Measurements from ENCODE around the gene ACSM2A. TPM values are rescaled to one million over a fixed set of nuclear protein-coding genes. Genes with fewer than 3 reads are reported as not detected.
"Not testable (repeated sequence)": the region's sequence is repeated elsewhere in the genome, so short reads cannot be mapped to it uniquely, and the experiment has no call there.

ACSM2A gene
- total RNA-seq, 2 experiments from 2014 or later = not detected

DNA sequence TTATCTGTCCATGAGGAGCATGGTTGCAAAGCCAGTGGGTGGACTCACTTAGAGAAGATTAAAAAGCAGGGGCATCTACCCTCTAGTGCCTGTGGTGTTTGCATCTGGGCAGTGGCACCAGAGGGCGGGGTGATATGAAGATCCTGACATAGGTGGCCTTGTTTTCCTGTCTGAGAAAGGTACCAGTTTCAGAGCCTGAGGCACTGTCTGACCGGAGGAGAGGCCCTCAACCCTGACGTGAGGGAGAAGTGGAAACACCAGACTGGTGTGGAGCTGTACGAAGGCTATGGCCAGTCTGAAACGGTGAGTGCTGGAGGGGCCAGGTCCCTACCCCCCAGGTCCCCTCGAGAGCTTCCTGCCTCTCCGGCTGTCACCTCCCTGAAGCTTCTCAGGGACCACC is 21.8 kb upstream of the ACSM2A start:
- H3K36me3 Mint-ChIP-seq; H3K9me3 Mint-ChIP-seq; H3K4me1 Mint-ChIP-seq (ENCODE audit: low read depth); POLR2A ChIA-PET; intact Hi-C loops (cut with micrococcal nuclease); H3K27me3 Mint-ChIP-seq; CTCF ChIA-PET; H3K4me3 Mint-ChIP-seq; DNase-seq; H3K27ac Mint-ChIP-seq: not testable (repeated sequence)

DNA sequence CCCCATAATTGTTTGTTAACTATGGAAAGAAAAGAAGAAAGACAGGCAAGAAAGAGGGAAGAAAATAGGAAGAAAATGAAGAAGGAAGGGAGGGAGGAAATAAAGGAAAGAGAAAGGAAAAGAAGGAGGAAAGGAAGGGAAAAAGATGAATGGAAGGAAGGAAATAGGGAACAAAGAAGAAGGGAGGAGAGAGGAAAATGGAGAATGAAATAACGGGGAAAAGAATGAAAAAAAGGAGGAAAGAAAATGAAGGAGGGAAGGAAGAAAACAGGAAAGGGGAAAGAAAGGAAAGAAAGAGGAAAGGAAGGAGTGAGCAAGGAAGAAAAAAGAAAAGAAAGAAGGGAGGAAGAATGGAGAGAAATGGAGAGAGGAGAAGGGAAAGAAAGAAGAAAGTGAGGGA is 20.8 kb upstream of the ACSM2A start:
- H3K36me3 Mint-ChIP-seq; H3K4me1 Mint-ChIP-seq (ENCODE audit: low read depth); H3K27ac Mint-ChIP-seq; POLR2A ChIA-PET; H3K27me3 Mint-ChIP-seq; H3K9me3 Mint-ChIP-seq; CTCF ChIA-PET; intact Hi-C loops (cut with micrococcal nuclease); DNase-seq; H3K4me3 Mint-ChIP-seq: not testable (repeated sequence)

DNA sequence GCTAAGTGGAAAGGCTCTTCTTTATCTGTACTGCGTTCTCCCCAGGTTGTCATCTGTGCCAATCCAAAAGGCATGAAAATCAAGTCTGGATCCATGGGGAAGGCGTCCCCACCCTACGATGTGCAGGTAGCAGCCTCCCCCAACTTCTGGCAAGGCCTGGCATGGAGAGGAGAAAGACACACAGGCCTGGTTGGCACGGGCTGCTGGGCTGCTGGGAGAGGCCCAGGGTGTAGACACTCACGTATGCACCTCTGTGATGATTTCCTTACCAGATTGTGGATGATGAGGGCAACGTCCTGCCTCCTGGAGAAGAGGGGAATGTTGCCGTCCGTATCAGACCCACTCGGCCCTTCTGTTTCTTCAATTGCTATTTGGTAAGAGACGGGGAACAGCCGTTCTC is 20.4 kb upstream of the ACSM2A start:
- Mint-ChIP-seq H3K9me3 (no peaks in the 10 kb centered on the region), H3K27me3 (peaks cover 1% of the 10 kb centered on the region), H3K36me3 (no peaks in the 10 kb centered on the region), H3K27ac (no peak overlapping the region), H3K4me3 (no peak overlapping the region), H3K4me1 (ENCODE audit: low read depth) (no peaks in the 10 kb centered on the region)
- intact Hi-C loops (cut with micrococcal nuclease) = no loop called here
- ChIA-PET POLR2A (no interaction called here), CTCF (no interaction called here)
- DNase-seq = no peak

DNA sequence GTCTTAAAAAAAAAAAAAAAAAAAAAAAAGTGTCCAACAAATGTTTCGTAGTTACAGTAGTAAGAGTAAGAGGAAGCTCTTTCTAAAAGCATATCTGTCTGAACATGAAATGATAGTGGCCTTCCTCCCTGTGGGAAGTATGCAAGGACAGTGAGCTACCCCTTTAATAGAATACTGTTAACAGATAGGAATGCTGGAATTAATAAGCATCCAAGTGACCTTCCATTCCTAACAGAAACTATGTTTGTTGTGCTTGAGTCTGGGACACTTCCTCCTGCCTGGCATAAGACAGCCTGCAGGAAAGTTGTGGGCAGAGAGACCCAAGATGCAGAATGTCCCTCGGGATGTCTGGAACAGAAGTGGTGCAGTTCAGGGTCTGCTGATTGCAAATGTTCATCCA is 12.4 kb upstream of the ACSM2A start:
- POLR2A ChIA-PET; H3K27me3 Mint-ChIP-seq; H3K4me1 Mint-ChIP-seq (ENCODE audit: low read depth); CTCF ChIA-PET; H3K27ac Mint-ChIP-seq; H3K36me3 Mint-ChIP-seq; intact Hi-C loops (cut with micrococcal nuclease); DNase-seq; H3K9me3 Mint-ChIP-seq; H3K4me3 Mint-ChIP-seq: not testable (repeated sequence)

DNA sequence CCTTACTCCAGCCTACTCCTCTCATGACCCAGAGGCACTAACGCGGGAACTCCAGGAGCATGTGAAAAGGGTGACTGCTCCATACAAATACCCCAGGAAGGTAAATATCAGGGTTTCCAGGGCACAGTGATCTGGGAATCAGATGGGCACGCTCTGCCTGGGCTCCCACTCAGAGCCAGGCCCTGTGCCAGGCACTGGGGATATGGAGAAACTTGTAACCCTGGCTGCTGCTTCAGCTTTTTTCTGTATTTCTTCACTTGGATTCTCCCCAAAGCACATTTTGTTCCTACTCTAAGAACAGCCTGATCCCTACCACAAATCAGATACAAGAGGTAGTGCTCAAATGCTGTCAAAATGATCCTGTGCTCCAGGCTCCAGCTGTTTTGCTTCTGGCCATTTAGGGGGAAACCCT is 11.5 kb upstream of the ACSM2A start:
- H3K27ac Mint-ChIP-seq; H3K36me3 Mint-ChIP-seq; H3K4me3 Mint-ChIP-seq; H3K4me1 Mint-ChIP-seq (ENCODE audit: low read depth); intact Hi-C loops (cut with micrococcal nuclease); H3K9me3 Mint-ChIP-seq; DNase-seq; POLR2A ChIA-PET; H3K27me3 Mint-ChIP-seq; CTCF ChIA-PET: not testable (repeated sequence)

DNA sequence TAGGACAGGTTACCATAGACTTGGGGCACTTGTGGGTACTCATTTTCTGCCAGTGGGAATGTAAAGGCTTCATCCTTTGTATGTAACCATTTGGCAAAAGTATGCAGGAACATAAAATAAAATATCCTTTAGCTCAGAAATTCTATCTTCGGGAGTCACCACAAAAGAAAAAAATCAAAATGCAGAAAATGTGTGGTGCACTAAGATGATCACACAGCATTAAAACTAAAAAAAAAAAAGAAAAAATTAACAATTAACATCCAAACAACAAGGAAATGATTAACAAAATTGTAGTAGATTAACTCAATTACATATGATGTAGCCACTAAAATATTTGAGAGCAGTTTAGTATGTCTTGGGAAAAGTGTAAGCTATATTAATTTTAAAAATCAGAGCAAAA is 10.6 kb upstream of the ACSM2A start:
- DNase-seq; H3K36me3 Mint-ChIP-seq; H3K4me1 Mint-ChIP-seq (ENCODE audit: low read depth); H3K9me3 Mint-ChIP-seq; H3K4me3 Mint-ChIP-seq; H3K27ac Mint-ChIP-seq; CTCF ChIA-PET; intact Hi-C loops (cut with micrococcal nuclease); H3K27me3 Mint-ChIP-seq; POLR2A ChIA-PET: not testable (repeated sequence)

DNA sequence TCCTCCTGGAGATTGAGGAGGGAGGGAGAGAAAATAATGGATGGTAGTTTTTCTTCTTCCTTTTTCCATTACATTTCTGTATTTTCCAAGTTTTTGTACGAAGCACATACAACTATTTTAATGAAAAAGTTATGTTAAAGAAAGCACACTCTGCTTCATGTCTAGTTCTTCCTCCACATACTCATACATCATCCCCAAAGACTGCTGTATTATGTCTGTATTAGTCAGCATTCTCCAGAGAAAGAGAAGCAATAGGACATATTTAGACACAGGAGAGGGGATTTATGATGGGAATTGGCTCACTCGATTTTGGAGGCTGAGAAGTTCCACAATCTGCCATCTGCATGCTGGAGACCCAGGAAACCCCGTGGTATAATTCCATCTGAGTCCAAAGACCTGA is 10.1 kb upstream of the ACSM2A start:
- Mint-ChIP-seq H3K4me1 (ENCODE audit: low read depth) (no peaks in the 10 kb centered on the region), H3K9me3 (no peaks in the 10 kb centered on the region), H3K36me3 (no peaks in the 10 kb centered on the region), H3K27me3 (no peaks in the 10 kb centered on the region), H3K4me3 (no peak overlapping the region), H3K27ac (no peak overlapping the region)
- ChIA-PET CTCF (no interaction called here), POLR2A (no interaction called here)
- DNase-seq = no peak
- intact Hi-C loops (cut with micrococcal nuclease) = no loop called here

DNA sequence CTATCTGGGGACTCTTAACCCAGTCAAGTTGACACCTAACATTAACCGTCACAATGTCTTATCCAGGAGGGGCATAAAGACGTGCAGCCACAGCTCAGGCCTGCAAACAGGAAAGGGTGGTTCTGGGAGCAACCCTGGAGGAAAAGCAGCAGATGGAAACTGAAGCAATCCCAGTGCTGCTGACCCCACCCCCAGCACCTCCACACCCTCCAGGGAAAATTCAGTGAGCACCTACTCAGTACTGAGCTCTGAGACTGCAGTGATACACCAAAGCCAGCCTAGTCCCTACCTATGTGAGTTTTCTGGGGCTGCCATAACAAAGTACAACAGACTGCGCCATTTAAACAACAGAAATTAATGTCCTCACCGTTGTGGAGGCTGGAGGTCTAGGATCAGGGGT is 9.5 kb upstream of the ACSM2A start:
- H3K4me1 Mint-ChIP-seq (ENCODE audit: low read depth); H3K27ac Mint-ChIP-seq; intact Hi-C loops (cut with micrococcal nuclease); H3K9me3 Mint-ChIP-seq; H3K27me3 Mint-ChIP-seq; DNase-seq; CTCF ChIA-PET; H3K36me3 Mint-ChIP-seq; H3K4me3 Mint-ChIP-seq; POLR2A ChIA-PET: not testable (repeated sequence)

DNA sequence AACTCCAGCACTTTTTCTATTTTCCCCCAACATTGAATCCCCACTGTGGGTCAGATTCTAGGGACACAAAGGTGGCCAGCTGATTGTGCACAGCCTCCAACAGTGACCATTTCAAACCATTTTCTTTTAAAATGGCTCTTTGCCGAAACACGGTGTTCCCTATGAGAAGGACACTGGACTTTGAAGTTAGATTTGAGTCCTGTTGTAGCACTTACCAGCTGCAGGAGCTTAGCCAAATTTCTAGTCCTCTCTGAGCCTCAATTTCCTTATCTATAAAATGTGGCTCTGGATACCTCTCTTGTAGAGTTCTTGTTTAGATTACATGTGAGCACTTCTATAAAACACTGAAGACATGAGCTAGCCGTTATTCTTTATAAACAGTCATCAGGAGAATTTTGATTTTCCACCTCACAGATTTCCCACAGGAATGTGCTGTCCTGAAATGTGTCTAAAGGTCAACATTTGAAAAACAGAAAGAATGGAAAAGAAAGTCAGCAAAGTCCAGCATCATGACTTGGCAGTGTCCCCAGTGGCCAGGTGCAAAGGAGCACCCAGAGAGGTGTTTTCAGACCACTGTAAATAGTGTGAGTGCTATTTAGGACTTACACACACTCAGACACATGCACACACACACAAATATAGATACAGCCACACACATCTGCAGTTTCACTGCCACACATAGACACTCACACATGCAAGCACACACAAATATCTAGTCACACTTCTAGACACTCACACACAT is 4.5 kb upstream of the ACSM2A start:
- H3K4me1 Mint-ChIP-seq (ENCODE audit: low read depth); intact Hi-C loops (cut with micrococcal nuclease); H3K27ac Mint-ChIP-seq; CTCF ChIA-PET; H3K36me3 Mint-ChIP-seq; DNase-seq; POLR2A ChIA-PET; H3K9me3 Mint-ChIP-seq; H3K27me3 Mint-ChIP-seq; H3K4me3 Mint-ChIP-seq: not testable (repeated sequence)

DNA sequence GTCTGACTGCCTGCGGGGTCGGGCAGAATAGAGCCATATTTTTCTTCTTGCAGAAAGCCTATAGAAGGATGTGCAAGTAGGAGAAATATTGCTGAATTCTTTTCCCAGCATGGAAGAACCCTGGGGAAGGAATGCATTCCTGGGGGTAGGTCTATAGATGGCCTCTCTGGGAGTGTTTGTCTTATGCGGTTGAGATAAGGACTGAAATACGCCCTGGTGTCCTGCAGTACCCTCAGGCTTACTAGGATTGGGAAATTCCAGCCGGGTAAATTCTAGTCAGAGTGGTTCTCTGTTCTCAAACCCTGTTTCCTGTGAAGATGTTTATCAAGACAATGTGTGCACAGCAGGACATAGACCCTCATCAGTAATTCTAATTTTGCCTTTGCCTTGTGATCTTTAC is 2.3 kb downstream of the ACSM2A start:
- CTCF ChIA-PET; H3K4me1 Mint-ChIP-seq (ENCODE audit: low read depth); POLR2A ChIA-PET; H3K9me3 Mint-ChIP-seq; intact Hi-C loops (cut with micrococcal nuclease); H3K36me3 Mint-ChIP-seq; DNase-seq; H3K4me3 Mint-ChIP-seq; H3K27ac Mint-ChIP-seq; H3K27me3 Mint-ChIP-seq: not testable (repeated sequence)

DNA sequence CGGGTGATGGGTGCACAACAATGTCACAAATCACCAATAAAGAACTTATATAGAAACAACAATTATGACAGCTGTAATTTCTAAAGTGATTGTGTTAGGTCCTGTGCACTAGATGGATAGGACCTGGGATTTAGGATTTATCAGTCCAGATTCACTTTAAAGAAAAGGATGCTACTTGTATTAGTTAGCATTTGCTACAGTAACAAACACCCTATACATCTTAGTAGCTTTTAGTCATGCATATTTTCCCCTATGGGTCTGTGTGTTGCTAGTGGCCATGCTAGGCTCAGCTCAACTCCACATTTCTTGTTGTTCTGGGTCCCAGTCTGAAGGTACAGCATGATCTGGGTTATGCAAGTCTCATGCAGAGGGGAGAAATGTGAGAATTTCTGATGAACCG is 7.9 kb downstream of the ACSM2A start:
- CTCF ChIA-PET; H3K9me3 Mint-ChIP-seq; POLR2A ChIA-PET; intact Hi-C loops (cut with micrococcal nuclease); H3K27me3 Mint-ChIP-seq; H3K4me3 Mint-ChIP-seq; DNase-seq; H3K4me1 Mint-ChIP-seq (ENCODE audit: low read depth); H3K36me3 Mint-ChIP-seq; H3K27ac Mint-ChIP-seq: not testable (repeated sequence)

DNA sequence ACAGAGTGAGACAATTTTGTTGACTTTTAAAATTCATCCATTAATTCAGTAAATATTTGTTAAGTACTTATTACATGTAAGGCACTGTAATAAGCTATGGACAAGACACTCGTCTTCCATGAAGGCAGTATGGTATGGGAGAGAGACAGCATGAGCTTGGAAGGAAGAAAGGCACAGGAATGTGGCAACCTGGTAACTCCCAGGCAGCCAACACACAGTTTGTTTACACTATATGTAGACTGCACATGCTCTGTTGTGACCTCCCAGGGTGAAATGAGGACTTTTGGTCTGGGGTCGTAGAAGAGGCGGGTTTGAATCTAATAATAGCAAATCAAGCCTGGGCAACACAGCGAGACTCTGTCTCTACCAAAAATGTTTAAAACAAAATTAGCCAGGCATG is 9.0 kb downstream of the ACSM2A start:
- H3K9me3 Mint-ChIP-seq; H3K4me3 Mint-ChIP-seq; DNase-seq; POLR2A ChIA-PET; H3K4me1 Mint-ChIP-seq (ENCODE audit: low read depth); H3K27ac Mint-ChIP-seq; H3K36me3 Mint-ChIP-seq; CTCF ChIA-PET; intact Hi-C loops (cut with micrococcal nuclease); H3K27me3 Mint-ChIP-seq: not testable (repeated sequence)

DNA sequence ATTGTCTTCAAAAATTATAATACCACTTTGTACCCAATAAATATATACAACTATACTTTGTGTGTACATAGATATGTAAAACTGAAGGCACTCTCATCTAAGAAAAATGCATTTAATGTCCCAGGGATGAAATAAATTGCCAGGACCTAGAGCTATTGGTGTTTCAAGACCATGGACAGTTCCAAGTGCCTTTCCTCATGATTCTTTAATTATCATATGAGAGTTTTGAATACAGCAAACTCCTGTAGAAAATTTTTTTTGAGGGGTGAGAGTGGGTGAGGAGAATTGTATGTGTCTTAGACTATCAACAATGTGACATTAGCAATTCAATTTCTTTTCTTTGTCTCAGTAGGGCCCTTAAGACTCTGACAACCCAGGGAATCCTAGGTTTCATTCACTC is 17.6 kb downstream of the ACSM2A start:
- H3K4me3 Mint-ChIP-seq; H3K27me3 Mint-ChIP-seq; H3K36me3 Mint-ChIP-seq; H3K4me1 Mint-ChIP-seq (ENCODE audit: low read depth); POLR2A ChIA-PET; CTCF ChIA-PET; DNase-seq; intact Hi-C loops (cut with micrococcal nuclease); H3K27ac Mint-ChIP-seq: not testable (repeated sequence)
- peaks cover 13% of the 10 kb centered on the region for H3K9me3 Mint-ChIP-seq

DNA sequence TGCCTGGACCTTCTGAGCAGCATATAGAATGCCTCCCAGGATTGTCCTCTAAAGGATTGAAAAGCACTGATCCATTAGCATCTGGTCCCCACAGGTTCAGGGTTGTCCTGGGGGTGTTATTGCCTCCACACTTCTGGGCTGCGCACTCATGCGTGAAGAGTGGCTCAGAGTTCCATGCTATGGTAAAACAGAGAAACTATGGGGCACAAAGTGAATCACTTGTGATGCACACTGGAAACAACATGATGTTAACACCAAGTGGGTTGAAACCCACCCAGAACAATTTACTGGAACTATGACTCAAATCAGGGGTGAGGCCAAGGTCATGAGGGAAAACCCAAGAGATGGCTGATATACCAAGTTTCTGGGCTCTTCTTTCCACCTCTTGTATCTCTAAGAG is 18.6 kb downstream of the ACSM2A start:
- CTCF ChIA-PET; H3K27me3 Mint-ChIP-seq; intact Hi-C loops (cut with micrococcal nuclease); DNase-seq; H3K4me1 Mint-ChIP-seq (ENCODE audit: low read depth); H3K27ac Mint-ChIP-seq; H3K36me3 Mint-ChIP-seq; POLR2A ChIA-PET; H3K4me3 Mint-ChIP-seq: not testable (repeated sequence)
- peaks cover 14% of the 10 kb centered on the region for H3K9me3 Mint-ChIP-seq
